ENCODE results near the gene IKZF4. TPM values are rescaled to one million over a fixed set of nuclear protein-coding genes. Genes with fewer than 3 reads are reported as not detected.
A peak's percentile ranks its signal among the peaks of the same experiment; 100 is the strongest.

Gene IKZF4
- total and polyA plus RNA-seq, 2 experiments from 2014 or later, result 4.6 to 9.0 TPM

DNA sequence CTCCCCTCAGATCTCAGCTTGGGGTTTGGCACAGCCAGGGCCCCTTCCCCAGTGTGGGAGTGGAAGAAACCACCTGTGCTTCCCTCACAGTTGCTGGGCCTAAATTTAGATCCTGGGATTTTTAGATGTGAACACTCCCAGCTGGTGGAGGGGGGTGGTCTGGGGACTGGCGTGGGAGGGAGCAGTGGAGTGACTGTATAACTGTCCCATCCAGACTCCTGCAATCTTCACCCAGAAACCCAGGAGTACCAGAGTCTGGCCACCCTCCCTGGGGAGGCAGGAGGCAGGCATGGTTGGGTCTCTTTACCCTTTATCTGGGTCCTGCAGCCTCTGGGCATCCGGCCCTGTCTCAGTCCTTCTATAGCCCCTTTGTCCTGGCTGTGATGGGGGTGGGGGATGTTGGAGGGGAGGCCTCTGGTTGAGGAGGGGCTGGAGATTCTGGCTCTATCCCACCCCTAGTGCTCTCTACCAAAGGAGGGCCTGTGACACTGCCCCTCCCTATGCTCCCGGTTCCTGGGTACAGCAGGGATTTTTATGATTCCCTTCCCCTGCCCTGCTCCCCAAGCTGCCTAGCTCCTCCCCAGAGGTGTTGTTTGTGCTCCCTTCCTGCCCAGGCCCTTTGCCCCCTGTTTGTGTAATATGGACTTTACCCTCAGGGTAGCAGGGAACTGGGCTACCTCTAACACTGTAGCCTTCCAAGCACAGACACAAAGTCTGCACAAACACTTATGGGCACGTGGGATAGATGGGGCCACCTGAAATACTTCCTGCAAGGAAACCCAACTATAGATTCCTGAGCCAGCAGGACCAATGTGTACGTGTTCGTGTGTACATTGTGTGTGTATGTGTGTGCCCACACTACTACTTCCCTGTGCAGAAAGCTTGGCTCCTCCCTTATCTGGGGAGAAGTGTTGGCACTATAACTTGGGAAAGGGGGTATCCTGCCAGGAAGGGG is 60.8 kb downstream of the IKZF4 start:
- H3K9me2 ChIP-seq (ENCODE audit: insufficient read depth), result no peaks in the 10 kb centered on the region
- peak overlapping the region; percentile 93 for H3K4me2 ChIP-seq
- peak overlapping the region; percentile 98; the same call in 1 of the 2 replicates for H3K27ac ChIP-seq (ENCODE audit: low read depth)
- H3F3A ChIP-seq (replicated peaks; ENCODE audit: low read depth), result 0 out of 2 replicates have a peak, but pooled peaks cover 14% of the 10 kb centered on the region
- H3K27me3 ChIP-seq (ENCODE audit: insufficient read depth), result no peaks in the 10 kb centered on the region
- no peak for ATAC-seq
- H3K4me3 Mint-ChIP-seq, result peak overlapping the region; percentile 90
- H2AFZ ChIP-seq, result no peak overlapping the region
- TF ChIP-seq EZH2 (IDR thresholded peaks at IDR 0.05; ENCODE audit: low read depth, unreplicated experiment), result no peak
- TF ChIP-seq EZH2phosphoT487 (IDR thresholded peaks at IDR 0.05; ENCODE audit: unreplicated experiment), result no peak
- TF ChIP-seq, protein P1, sequence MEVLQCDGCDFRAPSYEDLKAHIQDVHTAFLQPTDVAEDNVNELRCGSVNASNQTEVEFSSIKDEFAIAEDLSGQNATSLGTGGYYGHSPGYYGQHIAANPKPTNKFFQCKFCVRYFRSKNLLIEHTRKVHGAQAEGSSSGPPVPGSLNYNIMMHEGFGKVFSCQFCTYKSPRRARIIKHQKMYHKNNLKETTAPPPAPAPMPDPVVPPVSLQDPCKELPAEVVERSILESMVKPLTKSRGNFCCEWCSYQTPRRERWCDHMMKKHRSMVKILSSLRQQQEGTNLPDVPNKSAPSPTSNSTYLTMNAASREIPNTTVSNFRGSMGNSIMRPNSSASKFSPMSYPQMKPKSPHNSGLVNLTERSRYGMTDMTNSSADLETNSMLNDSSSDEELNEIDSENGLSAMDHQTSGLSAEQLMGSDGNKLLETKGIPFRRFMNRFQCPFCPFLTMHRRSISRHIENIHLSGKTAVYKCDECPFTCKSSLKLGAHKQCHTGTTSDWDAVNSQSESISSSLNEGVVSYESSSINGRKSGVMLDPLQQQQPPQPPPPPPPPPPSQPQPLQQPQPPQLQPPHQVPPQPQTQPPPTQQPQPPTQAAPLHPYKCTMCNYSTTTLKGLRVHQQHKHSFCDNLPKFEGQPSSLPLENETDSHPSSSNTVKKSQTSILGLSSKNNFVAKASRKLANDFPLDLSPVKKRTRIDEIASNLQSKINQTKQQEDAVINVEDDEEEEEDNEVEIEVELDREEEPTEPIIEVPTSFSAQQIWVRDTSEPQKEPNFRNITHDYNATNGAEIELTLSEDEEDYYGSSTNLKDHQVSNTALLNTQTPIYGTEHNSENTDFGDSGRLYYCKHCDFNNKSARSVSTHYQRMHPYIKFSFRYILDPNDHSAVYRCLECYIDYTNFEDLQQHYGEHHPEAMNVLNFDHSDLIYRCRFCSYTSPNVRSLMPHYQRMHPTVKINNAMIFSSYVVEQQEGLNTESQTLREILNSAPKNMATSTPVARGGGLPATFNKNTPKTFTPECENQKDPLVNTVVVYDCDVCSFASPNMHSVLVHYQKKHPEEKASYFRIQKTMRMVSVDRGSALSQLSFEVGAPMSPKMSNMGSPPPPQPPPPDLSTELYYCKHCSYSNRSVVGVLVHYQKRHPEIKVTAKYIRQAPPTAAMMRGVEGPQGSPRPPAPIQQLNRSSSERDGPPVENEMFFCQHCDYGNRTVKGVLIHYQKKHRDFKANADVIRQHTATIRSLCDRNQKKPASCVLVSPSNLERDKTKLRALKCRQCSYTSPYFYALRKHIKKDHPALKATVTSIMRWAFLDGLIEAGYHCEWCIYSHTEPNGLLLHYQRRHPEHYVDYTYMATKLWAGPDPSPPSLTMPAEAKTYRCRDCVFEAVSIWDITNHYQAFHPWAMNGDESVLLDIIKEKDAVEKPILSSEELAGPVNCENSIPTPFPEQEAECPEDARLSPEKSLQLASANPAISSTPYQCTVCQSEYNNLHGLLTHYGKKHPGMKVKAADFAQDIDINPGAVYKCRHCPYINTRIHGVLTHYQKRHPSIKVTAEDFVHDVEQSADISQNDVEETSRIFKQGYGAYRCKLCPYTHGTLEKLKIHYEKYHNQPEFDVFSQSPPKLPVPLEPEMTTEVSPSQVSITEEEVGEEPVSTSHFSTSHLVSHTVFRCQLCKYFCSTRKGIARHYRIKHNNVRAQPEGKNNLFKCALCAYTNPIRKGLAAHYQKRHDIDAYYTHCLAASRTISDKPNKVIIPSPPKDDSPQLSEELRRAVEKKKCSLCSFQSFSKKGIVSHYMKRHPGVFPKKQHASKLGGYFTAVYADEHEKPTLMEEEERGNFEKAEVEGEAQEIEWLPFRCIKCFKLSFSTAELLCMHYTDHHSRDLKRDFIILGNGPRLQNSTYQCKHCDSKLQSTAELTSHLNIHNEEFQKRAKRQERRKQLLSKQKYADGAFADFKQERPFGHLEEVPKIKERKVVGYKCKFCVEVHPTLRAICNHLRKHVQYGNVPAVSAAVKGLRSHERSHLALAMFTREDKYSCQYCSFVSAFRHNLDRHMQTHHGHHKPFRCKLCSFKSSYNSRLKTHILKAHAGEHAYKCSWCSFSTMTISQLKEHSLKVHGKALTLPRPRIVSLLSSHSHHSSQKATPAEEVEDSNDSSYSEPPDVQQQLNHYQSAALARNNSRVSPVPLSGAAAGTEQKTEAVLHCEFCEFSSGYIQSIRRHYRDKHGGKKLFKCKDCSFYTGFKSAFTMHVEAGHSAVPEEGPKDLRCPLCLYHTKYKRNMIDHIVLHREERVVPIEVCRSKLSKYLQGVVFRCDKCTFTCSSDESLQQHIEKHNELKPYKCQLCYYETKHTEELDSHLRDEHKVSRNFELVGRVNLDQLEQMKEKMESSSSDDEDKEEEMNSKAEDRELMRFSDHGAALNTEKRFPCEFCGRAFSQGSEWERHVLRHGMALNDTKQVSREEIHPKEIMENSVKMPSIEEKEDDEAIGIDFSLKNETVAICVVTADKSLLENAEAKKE (CRISPR knock-in tag; IDR thresholded peaks at IDR 0.05), result no peak
- TF ChIP-seq CREB1 (CRISPR knock-in tag; IDR thresholded peaks at IDR 0.05; ENCODE audit: low read depth), result no peak
- no peak for TF ChIP-seq STAT1 (IDR thresholded peaks at IDR 0.05; ENCODE audit: unreplicated experiment)
- TF ChIP-seq, protein P2, sequence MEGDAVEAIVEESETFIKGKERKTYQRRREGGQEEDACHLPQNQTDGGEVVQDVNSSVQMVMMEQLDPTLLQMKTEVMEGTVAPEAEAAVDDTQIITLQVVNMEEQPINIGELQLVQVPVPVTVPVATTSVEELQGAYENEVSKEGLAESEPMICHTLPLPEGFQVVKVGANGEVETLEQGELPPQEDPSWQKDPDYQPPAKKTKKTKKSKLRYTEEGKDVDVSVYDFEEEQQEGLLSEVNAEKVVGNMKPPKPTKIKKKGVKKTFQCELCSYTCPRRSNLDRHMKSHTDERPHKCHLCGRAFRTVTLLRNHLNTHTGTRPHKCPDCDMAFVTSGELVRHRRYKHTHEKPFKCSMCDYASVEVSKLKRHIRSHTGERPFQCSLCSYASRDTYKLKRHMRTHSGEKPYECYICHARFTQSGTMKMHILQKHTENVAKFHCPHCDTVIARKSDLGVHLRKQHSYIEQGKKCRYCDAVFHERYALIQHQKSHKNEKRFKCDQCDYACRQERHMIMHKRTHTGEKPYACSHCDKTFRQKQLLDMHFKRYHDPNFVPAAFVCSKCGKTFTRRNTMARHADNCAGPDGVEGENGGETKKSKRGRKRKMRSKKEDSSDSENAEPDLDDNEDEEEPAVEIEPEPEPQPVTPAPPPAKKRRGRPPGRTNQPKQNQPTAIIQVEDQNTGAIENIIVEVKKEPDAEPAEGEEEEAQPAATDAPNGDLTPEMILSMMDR (conservative IDR thresholded peaks at IDR 0.05; ENCODE audit: low read depth in 2 of 2), result no peak
- no peak for TF ChIP-seq POLR2AphosphoS5 (IDR thresholded peaks at IDR 0.05; ENCODE audit: low read depth)
- no peak for TF ChIP-seq JUNB (IDR thresholded peaks at IDR 0.05; ENCODE audit: unreplicated experiment)
- TF ChIP-seq NANOG (IDR thresholded peaks at IDR 0.05; ENCODE audit: borderline replicate concordance), result no peak
- TF ChIP-seq ZNF331 (CRISPR knock-in tag; IDR thresholded peaks at IDR 0.05; ENCODE audit: low read depth), result no peak
- TF ChIP-seq, protein P3, sequence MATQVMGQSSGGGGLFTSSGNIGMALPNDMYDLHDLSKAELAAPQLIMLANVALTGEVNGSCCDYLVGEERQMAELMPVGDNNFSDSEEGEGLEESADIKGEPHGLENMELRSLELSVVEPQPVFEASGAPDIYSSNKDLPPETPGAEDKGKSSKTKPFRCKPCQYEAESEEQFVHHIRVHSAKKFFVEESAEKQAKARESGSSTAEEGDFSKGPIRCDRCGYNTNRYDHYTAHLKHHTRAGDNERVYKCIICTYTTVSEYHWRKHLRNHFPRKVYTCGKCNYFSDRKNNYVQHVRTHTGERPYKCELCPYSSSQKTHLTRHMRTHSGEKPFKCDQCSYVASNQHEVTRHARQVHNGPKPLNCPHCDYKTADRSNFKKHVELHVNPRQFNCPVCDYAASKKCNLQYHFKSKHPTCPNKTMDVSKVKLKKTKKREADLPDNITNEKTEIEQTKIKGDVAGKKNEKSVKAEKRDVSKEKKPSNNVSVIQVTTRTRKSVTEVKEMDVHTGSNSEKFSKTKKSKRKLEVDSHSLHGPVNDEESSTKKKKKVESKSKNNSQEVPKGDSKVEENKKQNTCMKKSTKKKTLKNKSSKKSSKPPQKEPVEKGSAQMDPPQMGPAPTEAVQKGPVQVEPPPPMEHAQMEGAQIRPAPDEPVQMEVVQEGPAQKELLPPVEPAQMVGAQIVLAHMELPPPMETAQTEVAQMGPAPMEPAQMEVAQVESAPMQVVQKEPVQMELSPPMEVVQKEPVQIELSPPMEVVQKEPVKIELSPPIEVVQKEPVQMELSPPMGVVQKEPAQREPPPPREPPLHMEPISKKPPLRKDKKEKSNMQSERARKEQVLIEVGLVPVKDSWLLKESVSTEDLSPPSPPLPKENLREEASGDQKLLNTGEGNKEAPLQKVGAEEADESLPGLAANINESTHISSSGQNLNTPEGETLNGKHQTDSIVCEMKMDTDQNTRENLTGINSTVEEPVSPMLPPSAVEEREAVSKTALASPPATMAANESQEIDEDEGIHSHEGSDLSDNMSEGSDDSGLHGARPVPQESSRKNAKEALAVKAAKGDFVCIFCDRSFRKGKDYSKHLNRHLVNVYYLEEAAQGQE (IDR thresholded peaks at IDR 0.05; ENCODE audit: unreplicated experiment), result no peak
- TF ChIP-seq ZNF114 (CRISPR knock-in tag; IDR thresholded peaks at IDR 0.05), result no peak
- TF ChIP-seq, protein P4, sequence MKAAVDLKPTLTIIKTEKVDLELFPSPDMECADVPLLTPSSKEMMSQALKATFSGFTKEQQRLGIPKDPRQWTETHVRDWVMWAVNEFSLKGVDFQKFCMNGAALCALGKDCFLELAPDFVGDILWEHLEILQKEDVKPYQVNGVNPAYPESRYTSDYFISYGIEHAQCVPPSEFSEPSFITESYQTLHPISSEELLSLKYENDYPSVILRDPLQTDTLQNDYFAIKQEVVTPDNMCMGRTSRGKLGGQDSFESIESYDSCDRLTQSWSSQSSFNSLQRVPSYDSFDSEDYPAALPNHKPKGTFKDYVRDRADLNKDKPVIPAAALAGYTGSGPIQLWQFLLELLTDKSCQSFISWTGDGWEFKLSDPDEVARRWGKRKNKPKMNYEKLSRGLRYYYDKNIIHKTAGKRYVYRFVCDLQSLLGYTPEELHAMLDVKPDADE (IDR thresholded peaks at IDR 0.05), result no peak
- peaks cover 22% of the 10 kb centered on the region for H3K4me1 ChIP-seq (ENCODE audit: insufficient read depth)
- H3K4me1 Mint-ChIP-seq, result peaks cover 38% of the 10 kb centered on the region
- H3K36me3 ChIP-seq (ENCODE audit: insufficient read depth), result 0 out of 2 replicates have a peak, but pooled peaks cover 11% of the 10 kb centered on the region
- H3K9me3 Mint-ChIP-seq, result peaks cover 2% of the 10 kb centered on the region; the same call in 1 of the 3 replicates
- peak overlapping the region; percentile 84 for H3K4me3 ChIP-seq
- H3K27ac Mint-ChIP-seq, result no peak overlapping the region; the same call in 1 of the 2 replicates
- H3K36me3 Mint-ChIP-seq (ENCODE audit: low read depth), result peaks cover 36% of the 10 kb centered on the region
- H3K79me2 ChIP-seq (replicated peaks; ENCODE audit: insufficient read depth), result peaks cover 30% of the 10 kb centered on the region
- DNase-seq (ENCODE audit: low spot score), result peak; percentile 27
- H3K27me3 Mint-ChIP-seq (ENCODE audit: insufficient read depth, low read depth, poor library complexity), result peaks cover 8% of the 10 kb centered on the region
- peaks cover 21% of the 10 kb centered on the region for H4K20me1 ChIP-seq (replicated peaks; ENCODE audit: insufficient read depth)
